Sigmoid colon (tissue), 3 donors: ENCODE measurements around the gene PTBP1.

Experiments
- CTCF ChIP-seq, 4 experiments: fragments of 450-650 bp in 3 of 4; fragments of 200-600 bp in 1 of 4; IDR thresholded peaks; one replicate each; pipeline ENCODE4 v1.5.1; 2016 to 2019; ENCODE audit warnings: antibody characterized with exemption in 4 of 4, mild to moderate bottlenecking in 3 of 4, moderate library complexity in 2 of 4
- POLR2A ChIP-seq, 2 donors: fragments of 450-650 bp; IDR thresholded peaks; one replicate each; pipeline ENCODE4 v1.6.1; 2016; ENCODE audit warnings: antibody characterized with exemption in 2 of 2, mild to moderate bottlenecking in 2 of 2, moderate library complexity in 2 of 2

GRCh38 chr19:850979-851335 lies 53.7 kb downstream of the PTBP1 start:
- TF ChIP-seq CTCF (IDR thresholded peaks at IDR 0.05) (no peak), POLR2A (IDR thresholded peaks at IDR 0.05) (no peak)
